Suppressor macrophage treated with lipopolysaccharide for 1 hour (primary cell): ENCODE data around the gene GINS3.

ENCODE experiments used
- DNase-seq, 3 donors: peaks; one replicate each; pipeline ENCODE4 v3.0.0-alpha.2; 2020 to 2022

GINS3 gene

GRCh38 chr16:58392215-58393137 is at the start of gene GINS3:
Gene GINS3 (plus strand): TSS chr16:58392471. CDS start chr16:58392602, 131 bp downstream.
- peak; percentile 80 to 89 (median 81) for DNase-seq

- peak; percentile 4 to 26 (median 25) for DNase-seq
Measured at GRCh38 chr16:58343562-58343961, 48.7 kb upstream of the GINS3 start.

- DNase-seq, result peak; percentile 8 to 51 (median 25)
Measured at GRCh38 chr16:58345574-58346354, 46.5 kb upstream of the GINS3 start.

GRCh38 chr16:58346831-58347371 is 45.4 kb upstream of the GINS3 start:
- DNase-seq, result no peak

- no peak for DNase-seq
Measured at GRCh38 chr16:58348986-58349385, 43.3 kb upstream of the GINS3 start.

GRCh38 chr16:58352690-58353089 is 39.6 kb upstream of the GINS3 start:
- DNase-seq, result no peak

- no peak for DNase-seq
Measured at GRCh38 chr16:58360041-58360634, 32.1 kb upstream of the GINS3 start.

GRCh38 chr16:58361726-58362125 is 30.5 kb upstream of the GINS3 start:
- DNase-seq, result peak in 2 of 3 donors; percentile 8 to 16

GRCh38 chr16:58363746-58364393 is 28.4 kb upstream of the GINS3 start:
- no peak for DNase-seq

- no peak for DNase-seq
Measured at GRCh38 chr16:58365623-58366022, 26.6 kb upstream of the GINS3 start.

GRCh38 chr16:58366247-58367031 is 25.8 kb upstream of the GINS3 start:
- DNase-seq, result peak; percentile 81 to 93 (median 88)

- no peak for DNase-seq
Measured at GRCh38 chr16:58367252-58367651, 25.0 kb upstream of the GINS3 start.

GRCh38 chr16:58371841-58372240 is 20.4 kb upstream of the GINS3 start:
- no peak for DNase-seq

- no peak for DNase-seq
Measured at GRCh38 chr16:58375386-58375785, 16.9 kb upstream of the GINS3 start.

- no peak for DNase-seq
Measured at GRCh38 chr16:58377932-58378331, 14.3 kb upstream of the GINS3 start.

- DNase-seq, result no peak
Measured at GRCh38 chr16:58378401-58378800, 13.9 kb upstream of the GINS3 start.

- no peak for DNase-seq
Measured at GRCh38 chr16:58379736-58380135, 12.5 kb upstream of the GINS3 start.

GRCh38 chr16:58381661-58382060 is 10.6 kb upstream of the GINS3 start:
- no peak for DNase-seq

GRCh38 chr16:58384437-58385055 is 7.7 kb upstream of the GINS3 start:
- DNase-seq, result peak in 2 of 3 donors; percentile 3 to 23

GRCh38 chr16:58385218-58385773 is 7.0 kb upstream of the GINS3 start:
- DNase-seq, result no peak

- no peak for DNase-seq
Measured at GRCh38 chr16:58389724-58390123, 2.5 kb upstream of the GINS3 start.
